Skeletal muscle cell (primary cell): ENCODE measurements around the gene OST4.
A peak's percentile ranks its signal among the peaks of the same experiment; 100 is the strongest.
"Not testable (repeated sequence)": the region's sequence is repeated elsewhere in the genome, so short reads cannot be mapped to it uniquely, and the experiment has no call there.

Experiments used
- DNase-seq: peaks from one replicate; pipeline ENCODE4 v3.0.0-alpha.2; 2010; ENCODE audit warnings: low read depth
- H3K4me3 ChIP-seq: 2 replicates; pipeline ENCODE4 v1.5.1; 2011; ENCODE audit warnings: low read depth, mild to moderate bottlenecking, control low read depth, low read length, moderate library complexity

Gene OST4

DNA sequence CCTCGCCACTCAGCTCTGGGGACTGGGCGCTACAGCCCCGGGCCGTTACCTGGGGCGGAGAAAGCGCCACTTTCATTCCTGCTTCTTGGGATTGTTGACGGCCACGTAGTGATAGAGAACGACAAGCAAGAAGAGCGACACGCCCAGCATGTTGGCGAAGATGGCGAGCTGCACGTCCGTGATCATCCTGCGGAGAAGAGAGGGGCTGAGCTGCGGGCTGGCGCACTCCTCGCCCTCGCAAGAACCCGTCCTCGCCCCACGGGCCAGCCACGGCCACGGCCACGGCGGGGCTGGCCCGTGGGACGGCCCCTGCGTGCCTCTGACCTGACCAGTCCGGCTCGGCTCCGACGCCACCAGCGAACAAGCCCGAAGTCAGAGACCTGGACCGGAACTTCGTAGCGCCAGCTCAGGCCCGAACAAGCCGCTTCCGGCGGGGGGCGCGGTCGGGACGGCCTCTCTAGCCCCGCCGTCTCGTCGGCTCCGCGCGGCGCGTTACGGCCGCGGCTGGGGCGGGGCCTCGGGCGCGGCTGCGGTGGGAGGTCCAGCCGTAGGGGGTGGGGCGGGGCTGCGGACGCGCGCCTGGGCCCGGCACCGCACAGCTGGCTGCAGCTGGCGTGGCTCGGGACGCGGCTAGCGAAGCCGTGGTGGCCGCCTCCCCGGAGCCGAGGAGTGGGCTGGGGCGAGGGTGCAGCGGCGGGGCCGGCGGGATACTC lies at the start of gene OST4:
TSS of gene OST4 (minus strand) at position 378 of the 713 bp plus-strand sequence.
- DNase-seq: peak; percentile 71
- peak within 1 kb of the TSS; percentile 91 for H3K4me3 ChIP-seq

GRCh38 chr2:27119330-27119670 lies 47.8 kb upstream of the OST4 start:
- not testable (repeated sequence) for DNase-seq
- peak overlapping the region; percentile 51 for H3K4me3 ChIP-seq

DNA sequence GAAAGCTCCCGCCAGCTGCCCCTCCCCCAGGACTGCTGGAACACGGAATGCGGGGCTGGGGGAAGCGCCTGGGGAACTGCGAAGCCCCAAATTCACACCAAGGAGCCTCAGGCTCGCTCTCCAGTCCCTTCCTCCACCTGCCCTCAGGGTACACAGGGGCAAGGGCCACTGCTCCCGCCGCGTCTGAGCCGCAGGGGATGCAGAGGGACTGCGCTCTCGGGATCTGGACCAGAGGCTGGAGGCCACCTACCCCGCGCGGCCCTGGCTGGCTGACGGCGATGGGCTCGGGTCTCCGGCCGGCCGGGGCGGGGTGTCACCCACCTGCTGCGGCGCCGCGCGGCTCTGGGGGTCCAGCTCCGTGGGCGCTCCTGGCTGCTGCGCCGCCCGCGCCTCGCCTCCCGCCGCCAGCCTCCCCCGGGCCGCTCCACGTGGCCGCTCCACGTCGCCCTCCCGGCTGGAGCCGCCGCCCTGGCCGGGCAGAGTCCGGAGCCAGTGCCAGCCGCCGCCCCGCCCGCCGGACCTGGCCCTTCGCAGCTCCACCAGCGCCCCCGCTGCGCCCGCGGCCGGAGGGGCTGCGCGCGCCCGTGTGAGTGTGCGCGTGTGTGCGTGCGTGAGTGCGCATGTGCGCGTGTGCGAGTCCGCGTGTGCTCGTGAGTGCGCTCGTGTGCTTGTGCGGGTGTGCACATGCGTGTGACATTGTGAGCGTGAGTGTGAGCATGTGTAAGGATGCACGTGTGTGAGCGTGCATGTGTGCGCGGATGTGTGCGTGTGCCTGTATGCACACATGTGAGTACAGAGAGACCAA lies 47.3 kb upstream of the OST4 start, which contains the start of gene CGREF1:
TSS of gene CGREF1 (minus strand) at position 604 of the 805 bp plus-strand sequence. CDS start 14,762 bp downstream, outside the sequence.
- DNase-seq: no peak
- peak within 1 kb of the TSS; percentile 51 for H3K4me3 ChIP-seq

DNA sequence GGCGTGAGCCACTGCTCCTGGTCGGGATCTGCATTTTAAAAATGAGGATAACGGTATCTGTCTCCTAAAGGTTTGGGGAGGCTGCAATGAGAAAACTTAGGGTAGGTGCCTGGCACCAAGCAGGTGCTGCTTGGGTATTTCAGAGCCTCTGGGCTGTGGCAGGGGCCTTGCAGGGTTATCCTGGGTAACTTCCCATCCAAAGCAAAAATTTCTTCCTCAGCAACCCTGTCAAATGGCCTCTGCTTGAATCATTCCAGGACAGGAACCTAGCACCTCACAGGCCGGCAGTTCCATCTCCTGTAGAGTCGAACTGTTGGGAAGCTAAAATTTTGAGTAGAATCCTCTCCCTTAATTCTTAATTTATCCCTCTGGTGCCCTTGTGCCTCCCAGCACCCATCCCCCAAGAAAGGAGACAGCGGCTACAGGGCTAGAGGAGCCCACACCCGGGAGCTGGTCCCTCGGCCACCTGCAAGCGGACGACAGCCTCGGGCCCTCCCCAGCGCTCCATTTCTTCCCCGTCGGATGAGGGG lies 46.6 kb upstream of the OST4 start:
- H3K4me3 ChIP-seq: peak overlapping the region; percentile 51
- DNase-seq: no peak

GRCh38 chr2:27115519-27115918 lies 44.1 kb upstream of the OST4 start:
- no peak overlapping the region for H3K4me3 ChIP-seq
- DNase-seq: no peak

GRCh38 chr2:27111392-27112078 lies 40.1 kb upstream of the OST4 start:
- DNase-seq, H3K4me3 ChIP-seq: not testable (repeated sequence)

DNA sequence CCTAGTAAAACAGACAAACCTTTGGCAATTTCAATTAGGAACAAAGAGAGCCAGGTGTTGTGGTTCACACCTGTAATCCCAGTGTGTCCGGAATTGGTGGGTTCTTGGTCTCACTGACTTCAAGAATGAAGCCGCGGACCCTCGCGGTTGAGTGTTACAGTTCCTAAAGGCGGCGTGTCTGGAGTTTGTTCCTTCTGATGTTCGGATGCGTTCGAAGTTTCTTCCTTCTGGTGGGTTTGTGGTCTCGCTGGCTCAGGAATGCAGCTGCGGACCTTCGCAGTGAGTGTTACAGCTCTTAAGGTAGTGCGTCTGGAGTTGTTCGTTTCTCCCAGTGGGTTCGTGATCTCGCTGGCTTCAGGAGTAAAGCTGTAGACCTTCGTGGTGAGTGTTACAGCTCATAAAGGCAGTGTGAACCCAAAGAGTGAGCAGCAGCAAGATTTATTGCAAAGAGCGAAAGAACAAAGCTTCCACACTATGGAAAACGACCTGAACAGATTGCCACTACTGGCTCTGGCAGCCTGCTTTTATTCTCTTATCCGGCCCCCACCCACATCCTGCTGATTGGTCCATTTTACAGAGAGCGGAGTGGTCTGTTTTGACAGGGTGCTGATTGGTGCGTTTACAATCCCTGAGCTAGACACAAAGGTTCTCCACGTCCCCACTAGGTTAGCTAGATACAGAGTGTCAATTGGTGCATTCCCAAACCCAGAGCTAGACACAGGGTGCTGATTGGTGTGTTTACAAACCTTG lies 39.3 kb upstream of the OST4 start:
- not testable (repeated sequence) for H3K4me3 ChIP-seq, DNase-seq

DNA sequence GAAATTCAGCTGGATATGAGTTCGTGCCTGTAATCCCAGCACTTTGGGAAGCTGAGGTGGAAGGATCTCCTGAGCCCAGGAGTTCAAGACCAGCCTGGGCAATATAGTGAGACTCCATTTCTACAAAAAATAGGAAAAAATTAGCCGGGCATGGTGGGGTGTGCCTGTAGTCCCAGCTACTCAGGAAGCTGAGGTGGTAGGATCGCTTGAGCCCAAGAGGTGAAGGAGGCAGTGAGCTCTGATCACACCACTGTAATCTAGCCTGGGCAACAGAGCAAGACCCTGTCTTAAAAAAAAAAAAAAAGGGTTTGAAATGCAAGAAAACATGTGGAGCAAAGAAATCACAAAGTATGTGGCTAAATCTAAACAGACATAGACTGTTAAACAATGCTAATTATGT lies 37.6 kb upstream of the OST4 start:
- DNase-seq: no peak

GRCh38 chr2:27108221-27108620 lies 36.8 kb upstream of the OST4 start:
- no peak overlapping the region for H3K4me3 ChIP-seq
- no peak for DNase-seq

More for the DNA sequence above, 37.6 kb upstream of the OST4 start:
- H3K4me3 ChIP-seq: no peak overlapping the region

DNA sequence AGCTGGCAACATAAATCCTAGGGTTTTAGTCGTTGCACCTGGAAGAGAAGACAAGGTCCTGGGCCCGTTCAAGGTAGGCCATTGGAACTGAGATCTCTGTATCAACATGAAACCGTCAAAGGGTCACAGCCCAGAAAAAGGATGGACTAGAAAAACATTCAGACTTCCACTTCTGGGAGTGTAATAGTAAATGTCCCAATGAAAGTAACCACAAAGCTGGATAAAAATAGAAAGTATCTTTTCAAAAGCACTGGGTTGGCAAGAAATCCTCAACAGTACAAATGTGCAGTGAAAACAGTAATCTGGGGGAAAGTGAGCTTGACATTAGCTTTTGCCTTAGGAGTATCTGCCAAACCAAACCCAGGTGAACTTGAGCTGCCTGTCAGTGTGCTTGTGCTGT lies 34.5 kb upstream of the OST4 start:
- H3K4me3 ChIP-seq: no peak overlapping the region
- no peak for DNase-seq

DNA sequence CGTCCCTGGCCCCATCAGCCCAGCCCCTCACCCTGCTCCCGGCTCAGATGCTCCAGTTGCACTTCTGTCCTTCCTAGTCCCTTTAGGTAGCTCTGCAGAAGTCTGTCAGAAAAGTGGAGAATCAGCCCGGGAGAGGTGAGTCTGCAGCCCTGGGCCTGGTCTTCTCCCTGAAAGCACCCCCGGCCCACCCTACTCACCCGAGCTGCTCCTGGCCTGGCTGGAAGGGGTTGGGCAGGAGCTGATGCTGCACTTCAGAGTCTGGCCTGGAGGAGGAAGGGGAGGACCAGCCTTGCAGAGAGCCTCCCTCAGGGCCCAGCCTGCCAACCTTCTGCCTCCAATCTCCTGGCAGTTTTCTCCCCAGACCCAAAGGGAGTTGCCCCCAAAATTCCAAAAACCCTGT lies 30.9 kb upstream of the OST4 start:
- H3K4me3 ChIP-seq: no peak overlapping the region
- DNase-seq: no peak

DNA sequence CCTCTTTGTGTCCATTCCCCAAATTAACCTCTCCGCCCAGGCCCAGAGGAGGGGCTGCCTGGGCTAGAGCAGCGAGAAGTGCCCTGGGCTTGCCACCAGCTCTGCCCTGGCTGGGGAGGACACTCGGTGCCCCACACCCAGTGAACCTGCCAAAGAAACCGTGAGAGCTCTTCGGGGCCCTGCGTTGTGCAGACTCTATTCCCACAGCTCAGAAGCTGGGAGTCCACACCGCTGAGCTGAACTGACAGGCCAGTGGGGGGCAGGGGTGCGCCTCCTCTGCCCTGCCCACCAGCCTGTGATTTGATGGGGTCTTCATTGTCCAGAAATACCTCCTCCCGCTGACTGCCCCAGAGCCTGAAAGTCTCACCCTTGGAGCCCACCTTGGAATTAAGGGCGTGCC lies 28.6 kb upstream of the OST4 start:
- no peak overlapping the region for H3K4me3 ChIP-seq
- DNase-seq: no peak

DNA sequence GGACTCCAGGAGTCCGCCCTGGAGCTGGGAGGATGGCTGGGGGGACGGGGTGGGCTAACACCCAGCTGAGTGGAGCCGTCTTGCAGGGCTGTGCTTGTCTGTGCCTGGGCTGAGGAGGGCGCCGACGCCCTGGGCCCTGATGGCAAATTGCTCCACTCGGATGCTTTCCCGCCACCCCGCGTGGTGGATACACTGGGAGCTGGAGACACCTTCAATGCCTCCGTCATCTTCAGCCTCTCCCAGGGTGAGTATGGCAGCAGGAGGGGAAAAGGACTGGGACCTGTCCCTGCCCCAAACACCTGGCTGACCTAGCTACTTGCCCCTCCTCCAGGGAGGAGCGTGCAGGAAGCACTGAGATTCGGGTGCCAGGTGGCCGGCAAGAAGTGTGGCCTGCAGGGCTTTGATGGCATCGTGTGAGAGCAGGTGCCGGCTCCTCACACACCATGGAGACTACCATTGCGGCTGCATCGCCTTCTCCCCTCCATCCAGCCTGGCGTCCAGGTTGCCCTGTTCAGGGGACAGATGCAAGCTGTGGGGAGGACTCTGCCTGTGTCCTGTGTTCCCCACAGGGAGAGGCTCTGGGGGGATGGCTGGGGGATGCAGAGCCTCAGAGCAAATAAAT lies 28.0 kb upstream of the OST4 start:
- H3K4me3 ChIP-seq: no peak overlapping the region
- DNase-seq: no peak

DNA sequence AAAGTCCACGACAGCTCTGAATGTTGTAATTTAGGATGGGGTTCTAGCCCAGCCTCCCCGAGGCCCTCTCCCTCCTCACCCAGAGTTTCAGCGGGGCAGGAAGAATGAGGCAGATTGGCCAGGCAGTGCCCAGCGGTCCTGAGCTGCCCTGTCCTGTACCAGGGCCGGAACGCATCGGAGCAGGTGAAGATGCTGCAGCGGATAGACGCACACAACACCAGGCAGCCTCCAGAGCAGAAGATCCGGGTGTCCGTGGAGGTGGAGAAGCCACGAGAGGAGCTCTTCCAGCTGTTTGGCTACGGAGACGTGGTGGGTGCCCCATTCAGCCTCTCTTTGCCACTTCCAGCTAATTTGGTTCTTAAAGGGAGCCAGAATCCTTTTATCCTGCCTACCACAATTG lies 25.9 kb upstream of the OST4 start:
- DNase-seq: no peak
- no peak overlapping the region for H3K4me3 ChIP-seq

GRCh38 chr2:27096748-27097297 lies 25.4 kb upstream of the OST4 start:
- no peak overlapping the region for H3K4me3 ChIP-seq
- no peak for DNase-seq

DNA sequence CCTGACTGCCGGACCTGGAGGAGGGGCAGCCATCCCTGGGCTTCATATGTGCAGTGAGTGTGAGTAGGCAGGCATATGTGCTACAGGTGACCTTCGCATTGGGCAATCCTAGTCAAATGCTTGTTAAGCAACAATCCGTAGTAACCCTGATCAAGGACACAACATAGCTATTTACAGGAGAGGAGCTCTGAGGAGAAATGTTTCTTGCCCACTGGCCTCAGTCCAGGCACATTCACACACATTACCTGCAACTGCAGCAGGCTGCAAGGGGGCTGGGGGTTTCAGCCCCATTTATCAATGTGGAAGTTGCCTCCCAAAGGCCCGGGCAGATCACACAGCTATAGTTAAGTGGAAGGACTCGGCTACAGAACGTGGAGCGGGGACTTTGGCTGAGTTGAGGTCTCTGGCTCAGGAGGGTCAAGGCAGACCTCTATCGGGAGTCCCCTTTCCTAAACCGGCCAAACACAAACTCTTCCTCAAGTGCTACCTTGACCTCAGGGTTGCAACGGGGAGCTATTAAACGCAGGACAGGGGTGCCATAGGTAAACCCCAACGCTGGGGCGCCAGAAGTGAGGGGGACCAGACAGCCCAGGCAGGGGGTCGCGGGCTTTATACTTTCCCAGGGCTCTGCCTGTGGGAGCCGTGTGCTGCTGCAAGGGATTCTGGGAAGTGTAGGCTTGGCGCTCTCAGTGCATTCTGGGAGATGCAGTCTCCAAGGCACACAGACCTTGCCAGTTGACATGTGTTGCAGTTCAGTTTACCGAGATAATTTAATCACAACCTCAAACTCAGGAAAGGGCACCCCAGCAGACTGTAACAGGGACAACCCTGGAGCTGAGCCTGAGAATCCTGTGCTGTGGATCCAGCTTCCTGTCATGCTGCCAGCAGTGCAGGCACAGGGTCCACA lies 24.5 kb upstream of the OST4 start:
- no peak for DNase-seq

DNA sequence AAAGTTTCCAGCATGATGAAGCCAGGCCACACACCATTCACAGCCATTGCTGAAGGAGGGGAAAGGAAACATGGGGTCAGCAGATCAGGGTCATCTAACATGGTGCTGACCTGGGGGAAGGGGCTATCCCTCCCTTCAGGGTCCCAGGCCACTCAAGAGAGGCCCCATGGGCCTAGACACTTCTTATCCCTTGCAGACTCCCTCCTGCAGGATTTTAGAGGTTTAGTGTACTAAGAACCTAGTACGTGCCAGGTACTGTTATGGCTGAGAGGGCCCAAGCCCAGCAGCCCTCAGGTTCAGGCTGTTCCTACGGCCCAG lies 23.9 kb upstream of the OST4 start:
- no peak overlapping the region for H3K4me3 ChIP-seq
- no peak for DNase-seq

More for the DNA sequence above, 24.5 kb upstream of the OST4 start:
- H3K4me3 ChIP-seq: peak overlapping the region; percentile 20
